MM.1S (cell line): Measurements from ENCODE around the gene SOX13.

ENCODE experiments used
- CTCF ChIP-seq: fragments of 300-600 bp; sonication (generic); IDR thresholded peaks from 2 replicates; pipeline ENCODE4 v1.5.1; 2016; ENCODE audit warnings: antibody characterized with exemption, low read length, mixed read lengths
- EZH2 ChIP-seq: fragments of 300-600 bp; sonication (generic); optimal IDR thresholded peaks from 2 replicates; pipeline ENCODE3; 2017; ENCODE audit warnings: low read depth, mild to moderate bottlenecking, antibody characterized with exemption, low read length, mixed read lengths
- EZH2phosphoT487 ChIP-seq: fragments of 300-600 bp; sonication (generic); IDR thresholded peaks from 2 replicates; pipeline ENCODE4 v1.6.1; 2018; ENCODE audit warnings: antibody characterized with exemption, low read length

GRCh38 chr1:204107892-204108291, 35.0 kb downstream of the SOX13 start:
- TF ChIP-seq CTCF (no peak), EZH2phosphoT487 (no peak), EZH2 (no peak)
